CD4-positive, alpha-beta T cell treated with Interleukin-4 for 1 hour (primary cell): ENCODE data around the gene SLC13A2.
A peak's percentile ranks its signal among the peaks of the same experiment; 100 is the strongest.

ENCODE experiments used
- DNase-seq, 2 donors: peaks; one replicate each; pipeline ENCODE4 v3.0.0-alpha.2; 2020 to 2022

The SLC13A2 gene

GRCh38 chr17:28494445-28495188, 21.2 kb downstream of the SLC13A2 start:
- DNase-seq = peak; percentile 74 to 78

DNA sequence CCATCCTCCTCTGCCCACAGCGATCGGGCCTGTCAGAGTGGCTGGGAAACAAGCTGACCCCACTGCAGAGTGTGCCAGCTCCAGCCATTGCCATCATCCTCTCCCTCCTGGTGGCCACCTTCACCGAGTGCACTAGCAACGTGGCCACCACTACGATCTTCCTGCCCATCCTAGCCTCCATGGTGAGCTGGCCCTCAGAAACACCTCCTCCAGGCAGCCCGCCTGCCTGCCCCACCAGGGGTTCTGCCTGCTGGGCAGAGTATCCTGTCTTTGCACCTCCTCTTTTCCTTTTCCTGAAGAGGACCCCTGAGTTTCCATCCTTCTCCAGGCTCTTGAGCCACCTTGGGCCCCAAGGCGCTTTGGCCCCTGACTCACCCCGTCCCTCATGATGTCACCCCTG, 22.2 kb downstream of the SLC13A2 start:
- DNase-seq = no peak

DNA sequence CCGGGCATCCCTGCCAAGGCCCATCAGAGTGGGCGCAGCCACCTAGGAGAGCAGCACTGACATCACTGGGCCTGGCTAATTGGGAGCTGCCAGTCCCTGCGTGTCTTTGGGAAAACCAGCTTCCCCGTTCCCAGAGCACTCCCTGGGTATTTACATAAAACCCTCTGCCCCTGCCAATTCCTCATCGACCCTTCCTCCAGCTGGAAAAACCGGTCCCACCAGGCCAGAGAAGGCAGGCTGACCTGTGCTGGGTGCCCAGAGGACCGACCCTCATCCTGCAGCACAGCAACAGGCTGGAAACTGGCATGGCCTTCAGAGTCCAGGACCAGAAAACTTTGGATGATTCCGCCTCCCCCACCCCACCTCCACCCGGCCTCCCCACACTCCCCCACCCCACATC, 24.5 kb downstream of the SLC13A2 start:
- DNase-seq = no peak

GRCh38 chr17:28498652-28499363, 25.4 kb downstream of the SLC13A2 start:
- DNase-seq = no peak

DNA sequence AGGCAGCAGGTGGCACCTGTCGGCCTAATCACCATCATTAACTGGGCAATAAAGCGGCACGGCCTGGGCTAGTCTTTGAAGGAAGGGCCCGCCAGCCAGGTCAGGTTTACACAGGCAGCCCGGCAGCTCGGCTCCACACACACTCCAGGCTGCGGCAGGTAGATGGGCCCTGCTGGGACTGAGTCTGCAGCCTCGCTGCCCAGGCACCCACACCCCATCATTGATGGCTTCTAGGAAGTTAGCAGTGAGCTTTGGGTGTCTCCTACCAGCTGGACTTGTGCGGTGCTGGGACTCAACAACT, 25.9 kb downstream of the SLC13A2 start:
- no peak for DNase-seq

- DNase-seq = no peak
Observed at GRCh38 chr17:28499684-28500357, 26.4 kb downstream of the SLC13A2 start.

- no peak for DNase-seq
Observed at GRCh38 chr17:28500712-28501379, 27.4 kb downstream of the SLC13A2 start.

DNA sequence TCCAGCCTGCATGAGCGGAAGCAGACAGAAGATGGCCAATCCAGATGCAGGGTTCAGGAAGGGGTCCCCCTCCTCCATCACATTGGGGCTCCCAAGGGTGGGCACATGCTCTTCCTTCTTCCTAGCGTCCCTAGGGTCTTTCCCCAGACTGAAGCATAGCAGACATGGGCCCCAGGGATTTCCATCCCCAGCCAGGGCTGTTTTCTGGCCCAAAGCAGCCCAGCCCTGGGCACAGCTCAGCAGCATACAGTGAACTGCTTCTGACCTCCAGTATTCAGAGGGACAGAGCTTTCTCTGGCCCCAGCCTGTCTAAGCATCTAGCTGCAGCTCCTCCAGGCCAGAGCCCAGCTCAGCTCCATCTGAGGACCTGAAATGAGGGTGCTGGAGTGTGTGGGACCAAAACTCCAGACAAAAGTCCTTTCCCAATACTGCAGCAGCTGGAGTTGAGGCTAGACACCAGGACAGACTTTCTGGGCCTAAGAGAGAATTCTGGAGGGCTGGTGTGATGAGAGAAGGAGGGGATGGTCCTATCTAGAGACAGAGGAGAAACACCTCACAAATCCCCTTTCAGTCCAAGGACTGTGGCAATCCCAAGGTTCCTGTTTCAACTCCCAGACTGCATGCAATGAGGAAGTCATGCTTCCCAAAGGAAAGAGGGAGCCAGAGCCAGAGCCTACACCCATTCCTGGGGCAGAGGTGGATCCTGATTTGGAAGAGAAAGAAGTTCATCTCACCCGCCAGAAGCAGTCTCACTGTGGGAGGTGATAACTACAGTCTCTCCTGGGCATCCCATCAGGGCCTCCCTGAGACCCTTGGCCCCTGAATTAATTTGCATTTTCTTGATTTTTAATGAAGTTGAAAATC, 28.2 kb downstream of the SLC13A2 start:
- DNase-seq = no peak

DNA sequence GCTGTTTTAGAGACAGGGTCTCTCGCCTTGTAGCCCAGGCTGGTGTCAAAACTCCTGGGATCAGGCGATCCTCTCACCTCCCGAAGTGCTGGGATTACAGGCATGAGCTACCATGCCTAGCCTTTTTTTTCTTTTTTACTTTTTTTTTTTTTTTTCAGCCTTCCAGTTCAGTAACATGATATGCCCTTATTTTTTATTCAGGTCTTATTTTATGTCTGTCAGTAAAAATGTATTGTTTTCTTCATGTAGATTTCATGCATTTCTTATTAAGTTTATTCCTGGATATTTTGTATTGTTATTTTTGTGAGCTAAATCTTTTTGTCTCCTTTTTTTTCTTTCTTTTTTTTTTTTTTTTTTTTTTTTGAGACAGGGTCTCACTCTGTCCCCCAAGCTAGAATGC, 30.0 kb downstream of the SLC13A2 start:
- no peak for DNase-seq

GRCh38 chr17:28505986-28506665, 32.7 kb downstream of the SLC13A2 start, which contains the start of gene FOXN1:
FOXN1 (plus strand) TSS chr17:28506348; CDS start chr17:28523970, 17,622 bp downstream.
- no peak for DNase-seq

- DNase-seq = no peak
Observed at GRCh38 chr17:28506763-28507487, 33.5 kb downstream of the SLC13A2 start.

DNA sequence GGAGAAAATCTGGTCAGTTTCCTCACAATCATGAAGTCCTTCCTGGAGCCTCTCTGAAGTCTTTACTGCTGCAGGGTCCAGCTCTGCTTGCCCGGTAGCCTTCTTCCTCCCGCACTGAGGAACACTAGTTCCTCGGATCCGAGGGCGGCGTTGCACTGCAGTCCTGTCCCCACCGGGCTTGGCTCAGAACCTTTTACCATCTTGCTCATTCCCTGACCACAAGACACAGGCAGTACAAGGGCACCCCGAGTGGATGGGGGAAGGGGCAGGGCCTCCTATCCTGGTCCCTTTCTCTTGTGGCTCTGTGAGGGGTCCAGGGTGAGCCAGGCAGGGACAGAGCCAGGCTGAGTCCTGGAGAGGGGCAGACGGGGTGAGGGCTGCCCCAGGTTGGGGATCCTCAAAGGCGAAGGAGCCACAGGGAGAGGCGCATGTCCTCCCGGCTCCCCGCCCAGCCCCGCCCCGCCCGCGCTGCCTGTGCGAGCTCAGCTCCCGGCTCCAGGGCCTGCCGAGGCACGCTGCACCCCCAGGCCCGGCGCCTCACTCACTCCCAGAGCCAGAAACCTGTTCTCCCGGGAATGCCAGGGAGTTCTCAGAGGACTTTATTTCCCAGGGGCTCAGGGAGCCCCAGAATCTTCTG, 34.2 kb downstream of the SLC13A2 start:
- DNase-seq = no peak

DNA sequence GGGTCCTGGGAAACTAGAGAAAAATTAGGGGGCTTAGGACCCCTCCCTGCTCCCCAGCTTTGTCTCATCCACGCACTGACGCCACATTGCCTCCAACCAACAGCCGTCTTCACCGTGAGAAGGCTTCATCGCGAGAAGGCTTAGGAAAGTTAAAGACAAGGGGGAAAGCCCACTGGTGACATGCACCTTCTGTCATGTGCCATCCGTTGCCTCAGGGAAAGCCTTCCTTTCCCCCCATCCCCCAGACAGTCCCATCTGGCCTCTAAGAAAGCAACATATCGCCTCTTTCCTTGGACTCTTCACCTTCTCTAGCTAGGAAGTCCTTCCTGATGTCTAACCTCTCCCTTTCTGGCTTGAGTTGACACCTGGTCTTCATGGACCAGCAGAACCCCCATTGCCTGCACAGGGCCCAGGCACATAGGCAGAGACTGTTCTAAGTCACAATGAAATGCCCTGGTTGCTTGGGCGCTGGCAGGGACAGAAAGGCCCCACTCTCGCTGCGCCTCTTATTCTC, 34.8 kb downstream of the SLC13A2 start:
- no peak for DNase-seq

DNA sequence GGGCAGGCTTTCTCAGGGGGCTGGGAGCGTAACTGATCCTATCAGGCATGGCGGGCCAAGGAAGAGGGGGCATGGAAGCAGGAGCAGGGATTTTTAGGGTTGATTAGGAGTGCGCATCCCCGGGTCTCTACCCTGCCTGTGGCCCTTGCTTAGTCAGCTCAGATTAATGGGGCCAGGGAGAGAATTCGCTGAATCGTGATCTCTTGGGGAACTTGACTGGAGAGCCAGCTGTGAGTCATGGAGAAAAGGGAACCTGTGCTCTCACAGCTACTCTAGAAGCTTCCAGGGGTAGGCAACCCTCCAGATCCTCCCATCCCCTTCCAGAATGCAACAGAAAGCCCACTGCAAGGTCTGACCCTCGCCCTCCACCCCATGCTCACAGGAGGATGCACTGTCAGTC, 36.3 kb downstream of the SLC13A2 start:
- DNase-seq = peak in 1 of 2 donors; percentile 35

- DNase-seq = no peak
Observed at GRCh38 chr17:28511858-28512461, 38.5 kb downstream of the SLC13A2 start.

DNA sequence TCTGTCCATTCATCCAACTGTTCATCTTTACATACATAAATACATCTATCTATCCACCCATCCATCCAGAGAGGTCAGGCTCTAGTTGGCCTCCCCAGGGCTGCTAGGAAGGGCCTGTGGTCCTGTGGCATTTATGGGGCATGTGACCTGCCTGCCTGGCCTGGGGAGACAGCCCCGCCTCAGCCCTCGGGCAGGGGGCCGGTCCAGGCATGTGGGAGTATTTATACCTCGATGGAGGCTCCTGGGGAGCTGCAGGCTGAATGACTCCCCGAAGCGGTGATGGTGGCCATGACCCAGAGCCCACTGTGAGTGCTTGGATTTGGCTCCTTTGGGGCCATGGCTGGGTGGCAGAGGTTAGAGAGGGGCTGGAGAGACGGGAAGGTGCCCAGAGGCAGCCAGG, 40.0 kb downstream of the SLC13A2 start:
- DNase-seq = no peak

GRCh38 chr17:28514561-28515002, 41.1 kb downstream of the SLC13A2 start:
- DNase-seq = no peak

GRCh38 chr17:28515518-28515917, 42.1 kb downstream of the SLC13A2 start:
- no peak for DNase-seq

- DNase-seq = no peak
Observed at GRCh38 chr17:28518132-28518531, 44.7 kb downstream of the SLC13A2 start.

GRCh38 chr17:28518578-28518977, 45.1 kb downstream of the SLC13A2 start:
- no peak for DNase-seq
